Measurements from ENCODE around the gene CCDC148.

CCDC148 gene

GRCh38 chr2:158456309-158457066 is at the start of gene CCDC148, which contains the start of gene PKP4:
Gene CCDC148 (minus strand): TSS chr2:158456753. CDS start chr2:158456439, 314 bp downstream.
Gene PKP4 (plus strand): TSS chr2:158456952. CDS start chr2:158533185, 76,233 bp downstream.
- DNase-seq: peak; percentile 5

GRCh38 chr2:158505448-158505934 is 48.9 kb upstream of the CCDC148 start:
- DNase-seq: no peak

- no peak for DNase-seq
Observed at GRCh38 chr2:158504088-158504487, 47.5 kb upstream of the CCDC148 start.

- DNase-seq: no peak
Observed at GRCh38 chr2:158502974-158503373, 46.4 kb upstream of the CCDC148 start.

- no peak for DNase-seq
Observed at GRCh38 chr2:158501301-158501700, 44.7 kb upstream of the CCDC148 start.

- DNase-seq: no peak
Observed at GRCh38 chr2:158500333-158500732, 43.8 kb upstream of the CCDC148 start.

GRCh38 chr2:158499383-158499782 is 42.8 kb upstream of the CCDC148 start:
- no peak for DNase-seq

GRCh38 chr2:158498749-158499136 is 42.2 kb upstream of the CCDC148 start:
- no peak for DNase-seq

GRCh38 chr2:158498043-158498748 is 41.6 kb upstream of the CCDC148 start:
- no peak for DNase-seq

- no peak for DNase-seq
Observed at GRCh38 chr2:158497486-158497885, 40.9 kb upstream of the CCDC148 start.

GRCh38 chr2:158496986-158497385 is 40.4 kb upstream of the CCDC148 start:
- no peak for DNase-seq

- DNase-seq: no peak
Observed at GRCh38 chr2:158495175-158495574, 38.6 kb upstream of the CCDC148 start.

GRCh38 chr2:158493458-158493857 is 36.9 kb upstream of the CCDC148 start:
- no peak for DNase-seq

- no peak for DNase-seq
Observed at GRCh38 chr2:158491072-158491471, 34.5 kb upstream of the CCDC148 start.

- no peak for DNase-seq
Observed at GRCh38 chr2:158489366-158490112, 33.0 kb upstream of the CCDC148 start.

GRCh38 chr2:158488442-158489216 is 32.1 kb upstream of the CCDC148 start:
- no peak for DNase-seq

GRCh38 chr2:158487419-158487818 is 30.9 kb upstream of the CCDC148 start:
- DNase-seq: no peak

GRCh38 chr2:158486970-158487325 is 30.4 kb upstream of the CCDC148 start:
- DNase-seq: no peak

GRCh38 chr2:158486150-158486969 is 29.8 kb upstream of the CCDC148 start:
- DNase-seq: no peak

GRCh38 chr2:158484892-158485556 is 28.5 kb upstream of the CCDC148 start:
- DNase-seq: no peak

- no peak for DNase-seq
Observed at GRCh38 chr2:158482594-158482993, 26.0 kb upstream of the CCDC148 start.

Measured in NCI-H1417 treated with DMSO at 0.1 percent for 48 hours (cell line).